Measurements from ENCODE around the gene SAMD3.
A peak's percentile ranks its signal among the peaks of the same experiment; 100 is the strongest.
"Not testable (repeated sequence)": the region's sequence is repeated elsewhere in the genome, so short reads cannot be mapped to it uniquely, and the experiment has no call there.

Gene SAMD3

DNA sequence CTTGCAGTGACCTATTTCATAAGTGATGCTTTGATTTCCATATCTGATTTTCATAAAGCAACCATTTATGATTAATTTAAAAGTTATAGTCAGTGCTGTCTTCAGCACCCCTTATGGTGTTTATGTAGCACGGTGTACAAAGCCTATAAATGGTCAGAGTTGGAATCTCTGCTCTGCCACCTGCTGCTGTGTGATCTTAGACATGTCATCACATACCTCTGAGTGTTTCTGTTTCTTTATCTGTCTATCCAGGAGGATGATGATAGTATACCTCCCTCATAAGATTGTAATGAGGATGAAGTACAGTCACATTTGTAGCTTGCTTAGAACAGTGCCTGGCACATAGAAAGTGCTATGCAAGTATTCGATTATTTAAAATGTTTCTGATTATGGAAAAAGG, 100.5 kb downstream of the SAMD3 start:
- DNase-seq (ENCODE audit: low spot score): no peak
- TF ChIP-seq, protein P1, sequence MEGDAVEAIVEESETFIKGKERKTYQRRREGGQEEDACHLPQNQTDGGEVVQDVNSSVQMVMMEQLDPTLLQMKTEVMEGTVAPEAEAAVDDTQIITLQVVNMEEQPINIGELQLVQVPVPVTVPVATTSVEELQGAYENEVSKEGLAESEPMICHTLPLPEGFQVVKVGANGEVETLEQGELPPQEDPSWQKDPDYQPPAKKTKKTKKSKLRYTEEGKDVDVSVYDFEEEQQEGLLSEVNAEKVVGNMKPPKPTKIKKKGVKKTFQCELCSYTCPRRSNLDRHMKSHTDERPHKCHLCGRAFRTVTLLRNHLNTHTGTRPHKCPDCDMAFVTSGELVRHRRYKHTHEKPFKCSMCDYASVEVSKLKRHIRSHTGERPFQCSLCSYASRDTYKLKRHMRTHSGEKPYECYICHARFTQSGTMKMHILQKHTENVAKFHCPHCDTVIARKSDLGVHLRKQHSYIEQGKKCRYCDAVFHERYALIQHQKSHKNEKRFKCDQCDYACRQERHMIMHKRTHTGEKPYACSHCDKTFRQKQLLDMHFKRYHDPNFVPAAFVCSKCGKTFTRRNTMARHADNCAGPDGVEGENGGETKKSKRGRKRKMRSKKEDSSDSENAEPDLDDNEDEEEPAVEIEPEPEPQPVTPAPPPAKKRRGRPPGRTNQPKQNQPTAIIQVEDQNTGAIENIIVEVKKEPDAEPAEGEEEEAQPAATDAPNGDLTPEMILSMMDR (IDR thresholded peaks at IDR 0.05; ENCODE audit: extremely low read depth, missing control alignments): no peak

DNA sequence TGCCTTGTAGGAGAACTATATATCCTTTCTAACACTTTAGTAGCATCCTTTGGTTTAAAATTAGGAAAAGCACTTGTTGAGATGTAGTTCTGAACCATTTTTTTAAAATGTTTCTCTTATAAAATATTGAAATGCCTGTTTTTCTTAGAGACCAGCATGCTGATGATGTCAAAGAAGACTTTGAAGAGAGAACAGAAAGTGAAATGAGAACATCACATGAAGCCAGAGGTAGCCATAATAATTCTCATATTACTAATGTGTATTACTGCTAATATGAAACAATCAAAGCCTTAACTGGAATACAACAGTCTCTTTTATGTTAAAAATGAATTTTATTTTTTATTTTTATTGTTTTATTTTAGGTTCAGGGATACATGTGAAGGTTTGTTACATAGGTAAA, 102.0 kb downstream of the SAMD3 start:
- no peak for DNase-seq (ENCODE audit: low spot score)
- TF ChIP-seq, protein P1 (IDR thresholded peaks at IDR 0.05; ENCODE audit: extremely low read depth, missing control alignments): no peak

DNA sequence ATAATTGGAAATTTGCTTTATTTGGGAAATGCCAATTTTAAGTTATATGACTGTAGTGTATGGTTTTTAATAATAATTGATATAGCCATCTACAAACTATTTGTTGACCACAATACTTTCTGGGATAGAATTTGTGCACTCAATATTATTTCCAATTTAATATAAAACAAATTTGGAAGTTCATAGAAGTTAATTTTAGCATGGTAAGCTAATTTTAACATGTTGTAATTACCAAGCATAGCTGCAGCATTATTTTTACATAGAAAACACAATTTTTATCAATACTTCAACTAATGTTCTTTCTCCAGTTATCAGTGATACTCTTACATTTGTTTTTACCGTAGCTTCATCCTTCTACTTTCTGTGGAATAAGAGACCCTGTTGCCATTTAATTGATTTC, 103.5 kb downstream of the SAMD3 start:
- DNase-seq (ENCODE audit: low spot score): no peak
- TF ChIP-seq, protein P1 (IDR thresholded peaks at IDR 0.05; ENCODE audit: extremely low read depth, missing control alignments): no peak

- TF ChIP-seq, protein P1 (IDR thresholded peaks at IDR 0.05; ENCODE audit: extremely low read depth, missing control alignments): no peak
- no peak for DNase-seq (ENCODE audit: low spot score)
Measured at GRCh38 chr6:130118236-130118635, 104.5 kb downstream of the SAMD3 start.

DNA sequence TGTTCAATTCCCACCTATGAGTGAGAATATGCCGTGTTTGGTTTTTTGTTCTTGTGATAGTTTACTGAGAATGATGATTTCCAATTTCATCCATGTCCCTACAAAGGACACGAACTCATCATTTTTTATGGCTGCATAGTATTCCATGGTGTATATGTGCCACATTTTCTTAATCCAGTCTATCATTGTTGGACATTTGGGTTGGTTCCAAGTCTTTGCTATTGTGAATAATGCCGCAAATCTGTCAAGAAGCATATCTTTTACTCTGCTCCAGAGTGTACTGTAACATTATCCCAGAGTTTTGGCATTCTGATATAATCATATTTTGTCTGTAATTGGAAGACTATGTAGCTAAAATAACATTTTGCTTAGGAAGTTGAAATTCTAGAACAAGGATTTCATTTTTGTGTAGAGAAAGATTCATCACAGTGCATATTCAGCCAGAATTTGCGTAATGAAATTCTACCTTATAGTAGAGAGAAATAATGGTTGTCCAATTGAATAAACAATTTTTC, 105.5 kb downstream of the SAMD3 start:
- not testable (repeated sequence) for DNase-seq (ENCODE audit: low spot score)

- TF ChIP-seq, protein P1 (IDR thresholded peaks at IDR 0.05; ENCODE audit: extremely low read depth, missing control alignments): no peak
- no peak for DNase-seq (ENCODE audit: low spot score)
Measured at GRCh38 chr6:130116273-130116672, 106.5 kb downstream of the SAMD3 start.

DNA sequence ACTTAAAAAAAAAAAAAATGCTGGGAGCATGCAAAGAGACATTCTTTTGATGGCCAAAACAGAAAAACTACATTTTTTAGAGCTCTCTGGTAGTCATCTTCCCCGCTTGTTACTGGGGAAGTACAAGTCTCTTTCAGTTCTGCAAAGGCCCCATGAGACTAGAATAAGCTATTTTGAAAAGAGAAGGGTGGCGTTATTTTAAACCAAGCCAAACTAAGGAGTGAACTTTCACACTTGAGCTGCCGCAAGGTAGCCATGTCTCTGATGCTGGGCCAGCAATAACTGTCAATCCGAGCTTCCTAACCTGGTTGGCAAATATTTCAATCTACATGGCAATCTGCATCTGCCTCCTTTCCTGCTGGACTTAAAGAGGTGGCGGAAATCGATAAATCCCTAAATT, 107.7 kb downstream of the SAMD3 start:
- TF ChIP-seq, protein P1 (IDR thresholded peaks at IDR 0.05; ENCODE audit: extremely low read depth, missing control alignments): no peak
- peak; percentile 63 for DNase-seq (ENCODE audit: low spot score)

DNA sequence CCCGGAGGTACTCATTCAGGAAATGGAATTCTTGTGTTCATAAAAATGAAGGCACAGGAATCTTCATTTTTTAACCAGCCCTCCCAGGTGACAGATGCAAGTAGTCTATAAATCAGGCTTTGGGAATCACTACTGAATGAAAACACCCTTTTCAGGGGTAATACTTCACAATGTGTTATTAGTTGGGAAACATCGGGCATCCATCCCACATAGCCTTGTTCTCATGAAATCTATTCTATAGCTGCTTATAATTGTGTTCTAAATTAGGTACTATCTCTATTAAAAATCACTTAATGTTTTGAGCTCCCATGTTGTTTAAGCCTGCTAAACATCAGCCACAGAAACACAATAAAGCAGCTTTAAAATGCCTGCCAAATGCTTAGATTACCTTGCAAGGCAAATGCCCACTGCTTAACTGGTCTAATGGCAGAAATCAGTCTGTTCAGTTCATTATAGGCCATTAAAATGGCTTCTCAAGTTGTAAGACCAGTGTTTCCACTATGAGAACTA, 109.5 kb downstream of the SAMD3 start:
- TF ChIP-seq, protein P1 (IDR thresholded peaks at IDR 0.05; ENCODE audit: extremely low read depth, missing control alignments): no peak

More for the DNA sequence above, 109.5 kb downstream of the SAMD3 start:
- no peak for DNase-seq (ENCODE audit: low spot score)
